ENCODE measurements around the gene IER5.
"Not testable (repeated sequence)": the region's sequence is repeated elsewhere in the genome, so short reads cannot be mapped to it uniquely, and the experiment has no call there.

Gene IER5

GRCh38 chr1:181088079-181089016 lies at the start of gene IER5:
TSS of gene IER5 (plus strand) at chr1:181088700. CDS start at chr1:181088903, 203 bp downstream.
- peak; percentile 98 for DNase-seq (ENCODE audit: low spot score)

DNA sequence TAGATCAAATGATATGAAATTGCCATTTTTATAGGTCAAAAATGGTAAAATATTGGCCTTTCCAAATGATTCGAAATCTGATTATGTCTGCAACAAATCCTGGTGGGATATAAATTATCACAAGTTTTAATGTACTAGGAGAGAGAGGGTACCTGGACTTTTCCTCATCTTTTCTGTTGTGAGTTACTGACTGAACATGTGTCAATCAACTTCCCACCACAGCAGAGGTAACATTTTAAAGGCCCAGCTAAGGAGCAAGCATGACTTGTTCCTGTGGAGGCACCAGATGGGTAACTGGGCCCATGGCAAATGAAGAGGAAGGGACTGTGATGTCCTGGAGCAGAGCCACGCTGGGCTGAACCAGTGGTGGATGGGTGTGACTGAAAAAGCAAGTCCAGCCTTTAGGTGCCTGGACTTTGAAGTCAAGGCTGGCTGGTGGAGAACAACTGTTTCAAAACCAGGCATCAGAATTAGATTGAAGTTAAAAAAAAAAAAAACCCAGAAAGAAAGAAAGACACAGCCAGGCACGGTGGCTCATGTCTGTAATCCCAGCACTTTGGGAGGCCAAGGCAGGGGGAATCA lies 48.1 kb upstream of the IER5 start:
- DNase-seq (ENCODE audit: low spot score), result no peak

GRCh38 chr1:181043025-181043888 lies 45.2 kb upstream of the IER5 start:
- DNase-seq (ENCODE audit: low spot score), result no peak

DNA sequence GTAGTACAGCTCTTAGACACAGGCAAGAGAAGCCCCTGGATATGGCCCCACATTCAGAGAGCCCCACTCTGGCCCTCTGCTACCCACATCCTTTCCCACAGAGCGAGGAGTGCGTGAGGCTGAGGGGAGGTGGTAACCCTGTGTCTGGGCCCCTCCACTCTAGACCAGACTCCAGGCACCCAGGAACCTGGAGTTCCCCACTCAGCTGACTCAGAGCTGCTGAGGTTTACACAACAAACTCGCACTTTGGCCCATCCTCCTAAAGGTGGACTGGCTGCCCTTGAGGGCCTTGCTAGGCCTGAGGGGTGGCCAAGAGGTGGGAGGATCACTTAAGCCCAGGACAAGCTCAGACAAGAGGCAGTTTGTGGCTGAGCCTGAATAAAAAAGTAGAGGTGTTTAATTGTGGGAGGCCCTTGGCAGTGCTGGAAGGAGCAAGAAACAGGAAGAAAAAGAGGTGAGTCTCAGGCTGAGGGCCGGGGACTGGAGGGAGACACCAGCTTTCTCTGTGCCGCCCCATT lies 44.0 kb upstream of the IER5 start:
- DNase-seq (ENCODE audit: low spot score), result no peak

DNA sequence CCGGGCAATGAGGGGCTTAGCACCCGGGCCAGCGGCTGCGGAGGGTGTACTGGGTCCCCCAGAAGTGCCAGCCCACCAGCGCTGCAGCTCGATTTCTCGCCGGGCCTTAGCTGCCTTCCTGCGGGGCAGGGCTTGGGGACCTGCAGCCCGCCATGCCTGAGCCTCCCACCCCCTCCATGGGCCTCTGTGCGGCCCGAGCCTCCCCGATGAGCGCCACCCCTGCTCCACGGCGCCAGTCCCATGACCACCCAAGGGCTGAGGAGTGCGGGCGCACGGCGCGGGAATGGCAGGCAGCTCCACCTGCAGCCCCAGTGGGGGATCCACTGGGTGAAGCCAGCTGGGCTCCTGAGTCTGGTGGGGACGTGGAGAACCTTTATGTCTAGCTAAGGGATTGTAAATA lies 42.6 kb upstream of the IER5 start:
- not testable (repeated sequence) for DNase-seq (ENCODE audit: low spot score)

- DNase-seq (ENCODE audit: low spot score), result no peak
Observed at GRCh38 chr1:181049378-181049777, 39.1 kb upstream of the IER5 start.

GRCh38 chr1:181050922-181051321 lies 37.6 kb upstream of the IER5 start:
- DNase-seq (ENCODE audit: low spot score), result no peak

- DNase-seq (ENCODE audit: low spot score), result no peak
Observed at GRCh38 chr1:181056560-181056959, 31.9 kb upstream of the IER5 start.

DNA sequence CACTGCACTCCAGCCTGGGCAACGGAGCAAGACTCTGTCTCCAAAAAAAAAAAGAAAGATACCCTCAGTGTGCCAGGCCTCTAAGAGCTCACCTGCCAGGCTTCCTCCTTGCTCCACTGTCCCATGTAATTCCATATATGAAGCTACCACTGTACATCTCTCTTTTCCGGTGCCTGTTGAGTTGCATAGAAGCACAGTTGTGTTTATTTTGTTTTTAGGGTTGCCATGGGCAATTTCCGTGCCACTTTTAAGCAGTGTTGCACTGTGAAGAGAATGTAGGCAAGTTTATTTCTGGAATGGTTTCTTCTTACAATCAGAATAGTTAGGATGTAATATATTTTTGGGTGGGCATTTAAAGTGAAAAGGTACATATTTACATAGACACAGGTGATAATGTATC lies 31.4 kb upstream of the IER5 start:
- DNase-seq (ENCODE audit: low spot score), result no peak

DNA sequence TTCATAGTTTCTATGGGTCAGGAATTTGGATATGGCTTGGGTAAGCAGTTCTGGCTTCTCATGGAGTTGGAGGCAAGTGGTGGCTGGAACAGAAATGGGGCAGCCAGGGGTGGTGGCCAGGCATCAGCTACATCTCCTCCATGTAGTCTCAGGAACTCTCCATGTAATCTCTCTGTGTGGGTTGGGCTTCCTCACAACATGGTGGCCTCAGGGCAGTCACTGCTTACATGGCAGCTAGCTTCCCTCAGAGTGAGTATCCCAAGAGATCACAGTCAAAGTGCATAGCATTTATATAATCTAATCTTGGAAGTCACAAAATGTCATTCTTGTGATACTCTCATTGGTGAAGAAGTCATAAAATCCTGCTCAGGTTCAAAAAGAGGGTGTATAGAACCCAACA lies 29.1 kb upstream of the IER5 start:
- no peak for DNase-seq (ENCODE audit: low spot score)

- DNase-seq (ENCODE audit: low spot score), result no peak
Observed at GRCh38 chr1:181060066-181060465, 28.4 kb upstream of the IER5 start.

DNA sequence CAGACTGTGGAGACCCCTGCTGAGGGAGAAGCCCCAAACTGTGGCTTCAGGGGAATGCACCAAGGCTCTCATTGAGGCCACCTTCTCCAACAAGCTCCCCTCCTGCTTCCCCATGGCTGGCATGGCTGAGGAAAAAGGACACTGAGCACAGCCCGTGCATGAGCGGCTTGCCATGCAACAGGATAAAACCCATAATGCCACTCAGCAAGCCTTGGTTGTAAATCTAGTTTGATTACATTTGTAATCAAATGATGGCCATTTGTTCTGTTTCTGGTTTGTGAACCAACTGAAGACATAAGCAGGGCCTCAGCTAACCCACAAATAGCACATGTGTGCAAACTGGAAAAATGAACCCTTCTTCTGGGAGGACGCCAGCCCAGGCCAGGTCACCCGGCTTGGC lies 27.6 kb upstream of the IER5 start:
- DNase-seq (ENCODE audit: low spot score), result not testable (repeated sequence)

GRCh38 chr1:181061487-181061886 lies 27.0 kb upstream of the IER5 start:
- DNase-seq (ENCODE audit: low spot score), result no peak

DNA sequence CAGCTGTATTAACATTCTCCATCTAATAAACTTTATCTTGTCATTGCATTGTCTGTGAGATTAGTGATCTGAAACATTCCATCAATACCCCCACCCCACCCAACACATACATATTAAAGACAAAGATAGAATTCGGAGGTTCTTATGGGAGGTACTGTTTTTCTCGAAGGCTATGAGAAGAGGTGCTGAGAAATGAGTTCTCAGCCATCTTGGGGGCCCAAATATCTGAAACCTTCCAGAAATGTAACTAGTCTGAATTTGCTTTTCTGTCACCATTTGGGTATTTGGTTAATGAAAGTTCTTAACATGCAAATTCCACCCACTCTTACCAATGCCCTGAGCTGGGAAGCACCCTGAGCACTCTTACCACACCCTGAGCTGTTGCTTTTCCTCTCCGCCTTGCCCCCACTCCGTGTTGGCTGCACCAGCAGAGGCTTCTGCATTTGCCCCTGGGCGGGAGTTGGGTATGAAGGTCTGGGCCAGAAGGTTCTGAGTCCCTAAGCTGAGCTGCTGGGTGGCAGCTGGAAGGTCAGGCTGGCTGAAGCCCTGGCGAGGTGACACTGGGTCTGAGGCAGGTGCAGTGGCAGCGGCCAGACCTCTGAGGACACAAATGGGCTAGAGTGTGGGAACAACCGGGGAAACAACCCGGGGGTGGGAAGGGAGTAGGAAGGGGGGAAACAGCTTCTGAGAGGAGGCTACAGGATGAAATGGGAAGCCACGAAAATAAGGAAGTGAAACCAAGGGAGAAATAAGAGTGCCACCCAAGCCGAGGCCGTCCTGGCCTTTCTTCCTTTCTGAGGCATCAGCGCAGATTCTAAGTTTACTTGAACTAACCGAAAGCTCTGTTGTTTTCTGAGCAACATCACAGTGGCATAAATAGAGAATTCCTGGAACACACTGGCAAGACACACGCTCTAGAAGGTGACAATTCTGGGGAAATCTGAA lies 26.3 kb upstream of the IER5 start:
- DNase-seq (ENCODE audit: low spot score), result no peak

DNA sequence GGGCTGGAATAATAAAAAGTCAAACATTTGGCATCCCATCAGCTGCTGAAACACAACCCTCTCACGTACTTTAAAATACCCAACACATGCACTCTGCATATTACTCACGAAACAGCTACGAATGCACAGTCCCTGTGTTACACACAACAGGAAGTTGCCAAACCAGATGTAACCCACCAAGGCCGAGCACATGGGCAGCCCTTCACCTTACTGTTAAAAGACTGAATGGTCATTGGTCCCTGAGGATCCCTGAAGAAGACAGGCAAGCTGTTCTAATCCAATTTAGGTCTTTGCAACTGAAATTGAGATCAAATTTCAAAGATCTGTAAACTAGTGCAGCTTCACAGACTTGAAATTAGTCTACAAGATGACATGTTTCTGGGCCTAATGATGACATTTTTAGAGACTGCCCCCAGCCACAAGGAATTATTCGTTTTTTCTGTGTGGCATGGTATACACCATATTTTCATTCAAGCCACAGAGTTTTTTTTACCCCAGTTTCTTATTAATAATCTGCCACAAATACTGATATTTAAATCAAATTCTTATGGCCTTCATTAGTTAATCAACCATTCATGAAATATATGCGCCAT lies 25.6 kb upstream of the IER5 start:
- no peak for DNase-seq (ENCODE audit: low spot score)

DNA sequence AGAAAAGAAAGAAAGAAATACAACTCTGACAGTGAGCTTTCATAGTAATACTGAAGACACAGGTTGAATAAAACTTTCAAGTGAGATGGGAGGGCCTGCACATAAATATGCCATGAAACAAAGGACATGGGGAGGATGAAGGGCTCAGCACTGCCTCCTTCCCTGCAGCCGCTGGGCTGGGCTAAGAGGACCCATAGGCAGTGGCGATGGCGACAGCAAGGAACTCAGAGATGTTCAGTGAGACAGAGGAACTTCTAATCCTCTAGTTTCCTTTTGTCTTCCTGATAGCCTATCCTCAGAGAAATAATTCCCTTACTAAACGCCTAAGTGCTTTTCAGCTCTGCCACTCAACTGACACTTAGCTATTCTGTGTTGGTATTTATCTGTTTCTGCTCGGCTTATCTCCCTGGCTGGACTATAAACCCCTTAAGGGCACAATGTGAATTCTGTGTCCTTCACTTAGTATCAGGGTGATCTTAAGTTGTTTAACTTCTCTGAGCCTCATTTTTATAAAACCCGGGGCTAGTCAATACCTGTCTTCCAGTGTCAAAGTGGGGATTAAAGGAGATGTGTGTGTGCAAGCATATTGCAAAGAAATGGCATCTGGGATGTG lies 24.4 kb upstream of the IER5 start:
- DNase-seq (ENCODE audit: low spot score), result no peak

DNA sequence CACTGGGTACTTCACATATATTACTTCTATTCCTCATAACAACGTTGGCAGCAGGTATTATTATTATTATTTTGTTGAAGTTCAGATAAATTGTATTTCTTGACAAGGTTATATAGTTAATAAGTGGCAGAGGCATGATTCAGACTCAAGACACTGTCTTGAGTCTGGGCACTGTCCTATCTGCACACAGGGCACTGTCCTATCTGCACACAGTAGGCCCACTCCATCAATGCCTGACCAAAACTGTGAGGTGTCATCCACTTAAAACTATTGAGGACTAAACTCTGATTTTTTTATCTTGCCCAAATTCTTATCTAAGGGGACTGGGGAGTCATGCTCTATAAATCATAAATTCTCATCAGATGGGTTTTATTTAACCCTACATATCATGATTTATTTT lies 23.8 kb upstream of the IER5 start:
- no peak for DNase-seq (ENCODE audit: low spot score)

- no peak for DNase-seq (ENCODE audit: low spot score)
Observed at GRCh38 chr1:181073638-181074037, 14.9 kb upstream of the IER5 start.

DNA sequence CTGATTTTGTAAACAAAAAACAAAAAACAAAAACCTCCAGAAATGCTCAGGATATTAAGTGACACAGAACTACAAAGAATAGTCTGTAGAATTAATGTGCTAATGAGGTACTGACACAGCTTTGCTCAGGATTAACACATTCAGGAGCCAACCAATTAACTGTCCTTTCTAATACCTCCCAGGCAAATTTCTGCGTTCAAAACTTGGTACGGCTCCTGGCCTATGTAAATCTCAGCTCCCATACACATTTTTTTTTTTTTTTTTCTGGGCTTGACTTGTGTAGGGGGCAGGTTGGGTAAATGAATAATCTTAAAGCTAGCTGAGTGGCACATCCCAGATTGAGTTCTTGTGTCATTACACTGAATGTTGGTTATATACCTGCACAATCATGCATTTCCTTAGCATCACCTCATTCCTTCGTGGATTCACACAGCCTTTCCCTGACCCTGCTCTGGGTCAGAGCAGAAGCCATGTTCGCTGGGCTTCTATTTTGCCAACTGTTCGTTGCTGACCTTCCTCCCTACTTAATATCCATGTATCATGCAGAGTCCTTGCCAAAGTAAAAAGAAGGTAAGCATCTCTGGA lies 12.6 kb upstream of the IER5 start:
- no peak for DNase-seq (ENCODE audit: low spot score)

DNA sequence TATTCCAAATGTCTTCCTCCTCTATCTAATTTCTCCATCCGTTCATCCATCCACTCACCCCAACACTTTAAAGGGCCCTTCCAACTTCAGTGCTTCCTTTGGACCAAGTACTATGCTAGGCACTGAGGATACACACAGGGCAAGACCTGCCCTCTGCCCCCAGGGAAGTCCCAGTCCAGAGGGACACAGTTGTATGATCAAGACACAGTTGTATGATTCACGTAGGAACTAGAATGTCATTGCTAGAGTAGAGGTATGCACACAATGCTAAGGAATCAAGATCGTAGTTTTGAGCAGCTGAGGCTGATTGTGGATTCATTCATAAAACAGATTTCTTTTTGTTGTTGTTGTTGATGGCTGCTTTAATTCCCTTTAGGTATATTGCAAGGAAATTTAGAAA lies 11.6 kb upstream of the IER5 start:
- no peak for DNase-seq (ENCODE audit: low spot score)
